Activated T-helper 2 cell treated with anti-CD3 and anti-CD28 coated beads, Interferon-gamma antibody, Interleukin-2, Interleukin-4, amounts not matched to agents 10 μg/mL and 5 μg/mL and 100 μg/mL, durations not matched to agents 14 hours and 24 hours and 36 hours (primary cell): Measurements from ENCODE around the gene HPX. TPM values are rescaled to one million over a fixed set of nuclear protein-coding genes. Genes with fewer than 3 reads are reported as not detected.
"Not testable (repeated sequence)": the region's sequence is repeated elsewhere in the genome, so short reads cannot be mapped to it uniquely, and the experiment has no call there.

Experiments used
- DNase-seq: peaks from one replicate; pipeline ENCODE4 v3.0.0; 2021; ENCODE audit warnings: low spot score
- H3K27ac Mint-ChIP-seq: one replicate; pipeline ENCODE4 v1.8.0; 2021; ENCODE audit warnings: mixed read lengths
- H3K27me3 Mint-ChIP-seq: one replicate; pipeline ENCODE4 v1.8.0; 2021; ENCODE audit warnings: low read depth, mixed read lengths
- H3K36me3 Mint-ChIP-seq: one replicate; pipeline ENCODE4 v1.8.0; 2021; ENCODE audit warnings: low read depth, mixed read lengths
- H3K4me1 Mint-ChIP-seq: one replicate; pipeline ENCODE4 v1.8.0; 2021; ENCODE audit warnings: low read depth, mixed read lengths
- H3K4me3 Mint-ChIP-seq: one replicate; pipeline ENCODE4 v1.8.0; 2021; ENCODE audit warnings: low read depth, mild to moderate bottlenecking, moderate library complexity, mixed read lengths
- H3K9me3 Mint-ChIP-seq: one replicate; pipeline ENCODE4 v1.8.0; 2021; ENCODE audit warnings: mixed read lengths
- intact Hi-C: fragments of 100-400 bp; cut with micrococcal nuclease; formaldehyde crosslinking; loops from one replicate; pipeline ENCODE4 v1.15.1; 2023
- total RNA-seq: library from RNA; stranded (reverse); gene quantifications from 2 replicates; pipeline ENCODE4 v1.2.3, GENCODE V29; 2022

The HPX gene
- total RNA-seq, 1 donor from 2014 or later, result 0.50 TPM

DNA sequence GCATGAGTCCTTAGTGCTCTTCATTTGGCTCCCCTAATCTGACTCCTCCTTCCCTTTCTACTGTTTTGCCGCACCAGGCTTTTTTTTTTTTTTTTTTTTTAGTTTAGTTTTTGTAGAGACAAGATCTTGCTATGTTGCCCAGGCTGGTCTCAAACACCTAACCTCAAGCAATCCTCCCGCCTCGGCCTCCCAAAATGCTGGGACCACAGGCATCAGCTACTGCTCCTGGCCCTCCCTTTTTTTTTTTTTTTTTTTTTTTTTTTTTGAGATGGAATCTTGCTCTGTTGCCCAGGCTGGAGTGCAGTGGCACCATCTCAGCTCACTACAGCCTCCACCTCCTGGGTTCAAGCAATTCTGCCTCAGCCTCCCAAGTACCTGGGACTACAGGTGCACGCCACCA is 48.5 kb downstream of the HPX start:
- DNase-seq, H3K27ac Mint-ChIP-seq, H3K27me3 Mint-ChIP-seq, H3K9me3 Mint-ChIP-seq: not testable (repeated sequence)
- peaks cover 31% of the 10 kb centered on the region for H3K36me3 Mint-ChIP-seq
- intact Hi-C loops, result loop anchor here (5.0 kb wide), 1 partner anchor 45 kb away; no protein-coding TSS in a partner anchor
- peaks cover 26% of the 10 kb centered on the region for H3K4me1 Mint-ChIP-seq
- H3K4me3 Mint-ChIP-seq, result peak overlapping the region; percentile 40

DNA sequence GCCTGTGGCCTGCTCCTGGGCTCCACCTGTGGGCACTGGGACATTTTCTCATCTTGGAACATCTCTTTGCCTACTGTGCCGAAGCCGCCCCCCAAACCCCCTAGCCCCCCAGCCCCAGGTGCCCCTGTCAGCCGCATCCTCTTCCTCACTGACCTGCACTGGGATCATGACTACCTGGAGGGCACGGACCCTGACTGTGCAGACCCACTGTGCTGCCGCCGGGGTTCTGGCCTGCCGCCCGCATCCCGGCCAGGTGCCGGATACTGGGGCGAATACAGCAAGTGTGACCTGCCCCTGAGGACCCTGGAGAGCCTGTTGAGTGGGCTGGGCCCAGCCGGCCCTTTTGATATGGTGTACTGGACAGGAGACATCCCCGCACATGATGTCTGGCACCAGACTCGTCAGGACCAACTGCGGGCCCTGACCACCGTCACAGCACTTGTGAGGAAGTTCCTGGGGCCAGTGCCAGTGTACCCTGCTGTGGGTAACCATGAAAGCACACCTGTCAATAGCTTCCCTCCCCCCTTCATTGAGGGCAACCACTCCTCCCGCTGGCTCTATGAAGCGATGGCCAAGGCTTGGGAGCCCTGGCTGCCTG is 49.2 kb downstream of the HPX start:
- Mint-ChIP-seq H3K36me3 (peaks cover 30% of the 10 kb centered on the region), H3K27me3 (no peaks in the 10 kb centered on the region), H3K27ac (no peak overlapping the region), H3K4me3 (peak overlapping the region; percentile 87), H3K9me3 (no peaks in the 10 kb centered on the region), H3K4me1 (peaks cover 26% of the 10 kb centered on the region)
- intact Hi-C loops, result loop anchor here (2.0 to 5.0 kb wide), 2 partner anchors 46 to 221 kb away; partner anchors contain the start of gene TAF10
- no peak for DNase-seq

DNA sequence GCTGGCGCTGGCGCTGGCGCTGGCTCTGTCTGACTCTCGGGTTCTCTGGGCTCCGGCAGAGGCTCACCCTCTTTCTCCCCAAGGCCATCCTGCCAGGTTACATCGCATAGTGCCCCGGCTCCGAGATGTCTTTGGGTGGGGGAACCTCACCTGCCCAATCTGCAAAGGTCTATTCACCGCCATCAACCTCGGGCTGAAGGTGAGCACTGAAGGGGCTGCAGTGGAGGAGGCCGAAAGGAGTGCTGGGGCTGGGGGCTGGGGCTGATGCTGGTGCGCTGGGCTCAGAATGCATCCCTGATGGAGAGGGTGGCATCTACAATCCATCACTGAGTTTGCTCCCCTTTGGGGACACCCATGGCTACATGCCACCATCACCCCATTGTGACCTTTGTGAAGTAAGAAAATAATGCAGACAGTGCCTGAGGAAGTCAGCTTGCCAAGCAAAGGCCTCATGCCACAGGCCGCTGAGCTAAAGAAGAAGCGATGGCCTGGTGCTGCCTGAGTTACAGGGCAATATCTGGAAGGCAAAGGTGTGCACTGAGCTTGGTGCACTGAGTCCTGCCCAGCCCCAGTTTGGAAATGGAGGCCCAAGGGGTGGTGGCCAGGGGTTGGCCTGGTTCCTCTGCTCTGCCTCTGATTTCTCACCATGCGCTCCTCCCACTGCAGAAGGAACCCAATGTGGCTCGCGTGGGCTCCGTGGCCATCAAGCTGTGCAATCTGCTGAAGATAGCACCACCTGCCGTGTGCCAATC is 49.9 kb downstream of the HPX start:
- H3K27ac Mint-ChIP-seq, result peak overlapping the region; percentile 65
- intact Hi-C loops, result loop anchor here (1.0 to 5.0 kb wide), 5 partner anchors 11 to 222 kb away; partner anchors contain the start of genes APBB1, ARFIP2, TAF10 and TIMM10B
- no peak for DNase-seq
- peak overlapping the region; percentile 87 for H3K4me3 Mint-ChIP-seq
- H3K27me3 Mint-ChIP-seq, result no peaks in the 10 kb centered on the region
- peaks cover 27% of the 10 kb centered on the region for H3K36me3 Mint-ChIP-seq
- H3K9me3 Mint-ChIP-seq, result no peaks in the 10 kb centered on the region
- H3K4me1 Mint-ChIP-seq, result peaks cover 24% of the 10 kb centered on the region

DNA sequence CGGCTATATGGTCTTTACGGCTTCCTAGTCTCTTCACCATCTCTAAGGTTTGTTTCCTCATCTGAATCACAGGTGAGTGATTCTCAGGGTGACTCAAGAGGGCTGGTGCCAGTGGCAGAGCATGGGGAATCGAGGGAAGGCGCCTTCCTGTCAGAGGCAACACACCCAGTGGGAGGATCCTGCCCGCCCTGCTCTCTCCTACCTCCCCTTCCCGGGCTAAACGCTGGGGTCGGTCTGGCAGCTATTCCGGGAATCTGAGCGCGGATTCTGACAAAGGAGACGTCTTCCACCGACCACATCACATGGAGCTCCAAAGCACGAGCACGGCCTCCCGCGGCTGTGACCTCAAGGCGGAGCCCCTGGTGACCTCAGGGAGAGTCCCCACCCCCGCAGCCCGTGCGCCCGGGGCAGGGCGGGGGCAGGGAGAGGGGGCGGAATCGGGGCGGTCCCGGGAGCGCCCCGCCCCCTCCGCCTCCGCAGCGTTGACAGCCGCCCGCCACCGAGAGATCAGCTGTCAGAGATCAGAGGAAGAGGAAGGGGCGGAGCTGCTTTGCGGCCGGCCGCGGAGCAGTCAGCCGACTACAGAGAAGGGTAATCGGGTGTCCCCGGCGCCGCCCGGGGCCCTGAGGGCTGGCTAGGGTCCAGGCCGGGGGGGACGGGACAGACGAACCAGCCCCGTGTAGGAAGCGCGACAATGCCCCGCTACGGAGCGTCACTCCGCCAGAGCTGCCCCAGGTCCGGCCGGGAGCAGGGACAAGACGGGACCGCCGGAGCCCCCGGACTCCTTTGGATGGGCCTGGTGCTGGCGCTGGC is 50.7 kb downstream of the HPX start, which contains the start of gene SMPD1:
Gene SMPD1 (plus strand): TSS at position 570 of the 813 bp plus-strand sequence. CDS start 125 bp downstream, at position 695.
- H3K4me1 Mint-ChIP-seq, result peaks cover 24% of the 10 kb centered on the region
- no peaks in the 10 kb centered on the region for H3K27me3 Mint-ChIP-seq

DNA sequence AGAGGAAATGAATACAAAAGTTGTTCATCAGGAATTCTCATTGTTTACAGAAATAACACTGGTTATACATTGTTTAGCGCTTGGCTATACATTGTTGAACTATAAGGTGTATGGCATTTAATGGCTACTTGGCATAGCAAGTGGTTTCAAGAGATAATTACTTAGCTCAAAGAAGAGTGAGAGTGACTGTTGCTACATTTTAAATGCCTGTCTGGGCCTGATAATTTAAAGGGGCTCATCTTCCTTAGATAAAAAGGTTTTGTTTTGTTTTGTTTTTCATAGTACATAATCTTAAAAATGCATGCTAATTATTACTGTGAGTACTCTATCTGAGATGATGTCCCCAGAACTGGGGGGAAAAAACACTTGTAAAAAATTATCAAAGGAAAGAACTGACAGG is 52.0 kb downstream of the HPX start:
- H3K36me3 Mint-ChIP-seq, result peaks cover 18% of the 10 kb centered on the region
- no peaks in the 10 kb centered on the region for H3K9me3 Mint-ChIP-seq
- DNase-seq, result no peak
- H3K4me1 Mint-ChIP-seq, result peaks cover 24% of the 10 kb centered on the region
- no peak overlapping the region for H3K4me3 Mint-ChIP-seq
- no peak overlapping the region for H3K27ac Mint-ChIP-seq
- H3K27me3 Mint-ChIP-seq, result no peaks in the 10 kb centered on the region
- intact Hi-C loops, result loop anchor here (1.0 kb wide), 1 partner anchor 68 kb away; the partner anchor contains the start of gene CAVIN3

More for the DNA sequence above, 50.7 kb downstream of the HPX start, which contains the start of gene SMPD1:
- Mint-ChIP-seq H3K27ac (peak within 1 kb of the TSS; percentile 98), H3K4me3 (peak within 1 kb of the TSS; percentile 87), H3K9me3 (no peaks in the 10 kb centered on the region), H3K36me3 (peaks cover 27% of the 10 kb centered on the region)
- intact Hi-C loops, result loop anchor here (1.0 to 5.0 kb wide), 6 partner anchors 12 to 223 kb away; partner anchors contain the start of genes APBB1, ARFIP2, CAVIN3 and TAF10
- peak; percentile 89 for DNase-seq

DNA sequence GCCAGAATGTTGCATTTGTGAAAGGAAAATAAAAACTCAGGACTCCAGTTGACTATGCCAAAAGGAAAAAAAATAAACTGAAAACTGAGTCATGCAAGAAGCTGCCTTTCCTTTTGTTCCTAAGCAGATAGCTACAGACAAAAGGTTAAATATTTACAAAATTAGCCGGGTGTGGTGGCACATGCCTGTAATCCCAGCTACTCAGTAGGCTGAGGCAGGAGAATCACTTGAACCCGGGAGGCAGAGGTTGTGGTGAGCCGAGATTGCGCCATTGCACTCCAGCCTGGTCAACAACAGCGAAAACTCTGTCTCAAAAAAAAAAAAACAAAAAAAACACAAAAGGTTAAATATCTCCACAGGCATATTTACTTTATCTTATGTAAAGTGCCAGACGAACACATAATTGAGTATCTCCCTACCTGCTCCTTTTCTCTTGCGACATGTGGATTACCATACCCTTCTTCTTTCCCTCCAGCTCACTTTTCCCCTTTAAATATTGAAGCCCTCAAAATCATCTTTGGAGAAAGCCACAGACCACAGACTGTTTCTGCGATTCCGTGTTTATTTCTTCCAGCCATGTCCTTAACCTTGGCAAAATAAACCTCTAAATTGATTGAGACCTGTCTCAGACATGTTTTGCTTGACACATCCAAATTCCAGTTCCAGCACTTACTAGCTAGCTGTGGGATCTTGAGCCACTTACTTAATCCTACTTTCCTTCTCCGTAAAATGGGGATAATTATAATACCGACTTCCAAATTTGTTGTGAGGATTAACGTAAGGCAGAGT is 52.8 kb downstream of the HPX start:
- no peak for DNase-seq
- intact Hi-C loops, result no loop called here
- no peaks in the 10 kb centered on the region for H3K27me3 Mint-ChIP-seq
- H3K4me3 Mint-ChIP-seq, result no peak overlapping the region
- peaks cover 23% of the 10 kb centered on the region for H3K4me1 Mint-ChIP-seq
- peaks cover 12% of the 10 kb centered on the region for H3K36me3 Mint-ChIP-seq
- no peak overlapping the region for H3K27ac Mint-ChIP-seq
- H3K9me3 Mint-ChIP-seq, result no peaks in the 10 kb centered on the region

DNA sequence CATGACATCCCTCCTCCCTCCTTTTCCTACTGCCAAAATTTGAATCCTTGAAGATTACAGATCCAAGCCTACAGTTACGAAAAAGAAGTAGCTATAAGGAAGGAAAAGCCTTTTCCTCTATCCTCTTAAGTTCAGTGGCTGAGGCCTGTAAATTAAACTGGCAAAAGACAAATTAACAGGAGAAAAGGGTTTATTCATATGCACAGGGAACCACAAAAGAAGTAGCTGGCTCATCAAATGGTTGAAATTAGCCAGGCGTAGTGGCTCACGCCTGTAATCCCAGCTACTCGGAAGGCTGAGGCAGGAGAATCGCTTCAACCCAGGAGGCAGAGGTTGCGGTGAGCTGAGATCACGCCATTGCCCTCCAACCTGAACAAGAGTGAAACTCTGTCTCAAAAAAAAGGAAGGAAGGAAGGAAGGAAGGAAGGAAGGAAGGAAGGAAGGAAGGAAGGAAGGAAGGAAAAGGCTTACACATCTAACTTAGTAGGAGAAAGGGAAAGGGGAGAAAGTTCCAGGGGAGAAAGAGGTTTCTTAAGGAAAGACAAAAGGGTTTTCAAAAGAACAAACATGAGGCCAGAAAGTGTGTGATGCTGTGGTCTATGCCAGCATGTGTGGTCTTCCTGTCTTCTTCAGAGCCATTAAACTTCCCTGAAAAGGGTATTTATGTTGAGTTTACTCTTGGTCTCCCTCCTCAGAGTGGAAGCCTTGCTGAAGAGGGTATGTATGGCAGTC is 55.6 kb downstream of the HPX start:
- intact Hi-C loops, result no loop called here
- DNase-seq, result no peak
- Mint-ChIP-seq H3K9me3 (no peaks in the 10 kb centered on the region), H3K4me1 (peaks cover 13% of the 10 kb centered on the region), H3K36me3 (no peaks in the 10 kb centered on the region), H3K4me3 (no peak overlapping the region), H3K27ac (no peak overlapping the region), H3K27me3 (no peaks in the 10 kb centered on the region)

Other genes starting within 250 kb of the HPX start
- gene OR52W1, start 241.8 kb downstream of the HPX start, total RNA-seq, result not detected in 2 replicates
- not detected in 2 replicates for gene C11orf42, start 235.4 kb downstream of the HPX start, total RNA-seq
- gene FHIP1B, start 206.4 kb downstream of the HPX start, total RNA-seq, result 17.6 and 17.9 TPM in 2 replicates
- gene CNGA4, start 201.9 kb downstream of the HPX start, total RNA-seq, result not detected in 2 replicates
- not detected in 2 replicates for gene CCKBR, start 181.1 kb downstream of the HPX start, total RNA-seq
- 83.1 and 84.3 TPM in 2 replicates for gene CAVIN3, start 120.5 kb downstream of the HPX start, total RNA-seq
- 15.4 and 16.0 TPM in 2 replicates for gene SMPD1, start 50.5 kb downstream of the HPX start, total RNA-seq
- gene APBB1, start 21.9 kb downstream of the HPX start, total RNA-seq, result 31.0 and 33.0 TPM in 2 replicates
- 3.6 and 6.8 TPM in 2 replicates for gene TRIM3, start 33.0 kb upstream of the HPX start, total RNA-seq
- gene ARFIP2, start 40.3 kb upstream of the HPX start, total RNA-seq, result 46.8 and 48.6 TPM in 2 replicates
- gene TIMM10B, start 40.5 kb upstream of the HPX start, total RNA-seq, result 42.9 and 43.0 TPM in 2 replicates
- 27.5 and 28.8 TPM in 2 replicates for gene DNHD1, start 56.3 kb upstream of the HPX start, total RNA-seq
- gene RRP8, start 162.6 kb upstream of the HPX start, total RNA-seq, result 29.4 and 30.1 TPM in 2 replicates
- 99.5 and 105 TPM in 2 replicates for gene ILK, start 162.8 kb upstream of the HPX start, total RNA-seq
- 134 and 142 TPM in 2 replicates for gene TAF10, start 171.2 kb upstream of the HPX start, total RNA-seq
- gene TPP1, start 178.4 kb upstream of the HPX start, total RNA-seq, result 36.2 and 39.1 TPM in 2 replicates
- gene DCHS1, start 214.8 kb upstream of the HPX start, total RNA-seq, result 0.51 and 0.57 TPM in 2 replicates
- 103 and 108 TPM in 2 replicates for gene MRPL17, start 242.4 kb upstream of the HPX start, total RNA-seq